Measurements from ENCODE around the gene EFCAB6.

Gene EFCAB6

GRCh38 chr22:43490311-43490710 lies 321.8 kb downstream of the EFCAB6 start:
- no peak for FAIRE-seq

- no peak for FAIRE-seq
Observed at GRCh38 chr22:43488937-43489336, 323.2 kb downstream of the EFCAB6 start.

- FAIRE-seq, result no peak
Observed at GRCh38 chr22:43488031-43488866, 323.9 kb downstream of the EFCAB6 start.

GRCh38 chr22:43487311-43488030 lies 324.6 kb downstream of the EFCAB6 start:
- no peak for FAIRE-seq

GRCh38 chr22:43485502-43486089 lies 326.5 kb downstream of the EFCAB6 start:
- FAIRE-seq, result no peak

- no peak for FAIRE-seq
Observed at GRCh38 chr22:43484227-43484626, 327.9 kb downstream of the EFCAB6 start.

- FAIRE-seq, result no peak
Observed at GRCh38 chr22:43483669-43484068, 328.4 kb downstream of the EFCAB6 start.

GRCh38 chr22:43483266-43483665 lies 328.8 kb downstream of the EFCAB6 start:
- FAIRE-seq, result no peak

GRCh38 chr22:43482318-43482625 lies 329.8 kb downstream of the EFCAB6 start:
- no peak for FAIRE-seq

GRCh38 chr22:43481568-43482317 lies 330.4 kb downstream of the EFCAB6 start:
- no peak for FAIRE-seq

GRCh38 chr22:43479962-43480361 lies 332.1 kb downstream of the EFCAB6 start:
- no peak for FAIRE-seq

GRCh38 chr22:43479301-43479950 lies 332.7 kb downstream of the EFCAB6 start:
- no peak for FAIRE-seq
